ENCODE results near the gene RIC8B. TPM values are rescaled to one million over a fixed set of nuclear protein-coding genes. Genes with fewer than 3 reads are reported as not detected.
"Not testable (repeated sequence)": the region's sequence is repeated elsewhere in the genome, so short reads cannot be mapped to it uniquely, and the experiment has no call there.

RIC8B gene
- total RNA-seq, 2 donors from 2014 or later: 15.6 to 22.1 TPM

GRCh38 chr12:106915635-106916026 lies 141.1 kb downstream of the RIC8B start:
- intact Hi-C loops (cut with DNase I): loop anchor here (10.0 kb wide), 1 partner anchor 531 kb away; no protein-coding TSS in a partner anchor
- no peak overlapping the region for H3K27ac ChIP-seq
- 74 to 81% methylated on average over 5 of the region's 5 CpGs for WGBS, 2 donors
- no peaks in the 10 kb centered on the region for H3K9me3 ChIP-seq
- no peak for ATAC-seq
- TF ChIP-seq POLR2A (IDR thresholded peaks at IDR 0.05) (no peak), CTCF (IDR thresholded peaks at IDR 0.05) (no peak)
- H3K27me3 ChIP-seq: no peaks in the 10 kb centered on the region
- H3K4me1 ChIP-seq: no peaks in the 10 kb centered on the region
- H3K36me3 ChIP-seq (replicated peaks in 1 of 2; ENCODE audit: insufficient read depth in 1 of 2, low read depth in 2 of 2): no peaks in the 10 kb centered on the region
- no peak for DNase-seq
- H3K4me3 ChIP-seq: no peak overlapping the region

- WGBS, 2 donors: 46 to 47% methylated on average over 7 of the region's 7 CpGs
- DNase-seq (no peak), ATAC-seq (no peak)
- no peaks in the 10 kb centered on the region for H3K36me3 ChIP-seq (replicated peaks in 1 of 2; ENCODE audit: insufficient read depth in 1 of 2, low read depth in 2 of 2)
- H3K4me1 ChIP-seq: no peaks in the 10 kb centered on the region
- H3K9me3 ChIP-seq: no peaks in the 10 kb centered on the region
- H3K4me3 ChIP-seq: no peak overlapping the region
- no peak overlapping the region for H3K27ac ChIP-seq
- TF ChIP-seq POLR2A (IDR thresholded peaks at IDR 0.05): no peak
- no peak for TF ChIP-seq CTCF (IDR thresholded peaks at IDR 0.05)
- intact Hi-C loops (cut with DNase I): loop anchor here (10.0 kb wide), 1 partner anchor 533 kb away; no protein-coding TSS in a partner anchor
- H3K27me3 ChIP-seq: no peaks in the 10 kb centered on the region
These were observed 143.0 kb downstream of the RIC8B start for GRCh38 chr12:106917503-106917902.

GRCh38 chr12:106918746-106919145 lies 144.3 kb downstream of the RIC8B start:
- Histone ChIP-seq H3K4me1 (no peaks in the 10 kb centered on the region), H3K36me3 (replicated peaks in 1 of 2; ENCODE audit: insufficient read depth in 1 of 2, low read depth in 2 of 2) (no peaks in the 10 kb centered on the region), H3K27me3 (no peaks in the 10 kb centered on the region), H3K27ac (no peak overlapping the region), H3K9me3 (no peaks in the 10 kb centered on the region), H3K4me3 (no peak overlapping the region)
- DNase-seq (no peak), ATAC-seq (no peak)
- intact Hi-C loops (cut with DNase I): loop anchor here (10.0 kb wide), 1 partner anchor 534 kb away; no protein-coding TSS in a partner anchor
- TF ChIP-seq CTCF (IDR thresholded peaks at IDR 0.05): peak in 2 of 7 experiments; percentile 10 to 13
- no peak for TF ChIP-seq POLR2A (IDR thresholded peaks at IDR 0.05)
- WGBS, 2 donors: 41% methylated on average over 3 of the region's 3 CpGs

GRCh38 chr12:106919910-106920544 lies 145.5 kb downstream of the RIC8B start:
- no peaks in the 10 kb centered on the region for H3K4me1 ChIP-seq
- TF ChIP-seq POLR2A (IDR thresholded peaks at IDR 0.05) (no peak), CTCF (IDR thresholded peaks at IDR 0.05) (peak; percentile 65 to 84 (median 78))
- no peak overlapping the region for H3K4me3 ChIP-seq
- DNase-seq (peak in 3 of 4 donors; percentile 14 to 30 (median 19)), ATAC-seq (peak; percentile 53)
- no peak overlapping the region for H3K27ac ChIP-seq
- 40 to 41% methylated on average over 4 of the region's 4 CpGs for WGBS, 2 donors
- no peaks in the 10 kb centered on the region for H3K9me3 ChIP-seq
- H3K36me3 ChIP-seq (replicated peaks in 1 of 2; ENCODE audit: insufficient read depth in 1 of 2, low read depth in 2 of 2): no peaks in the 10 kb centered on the region
- intact Hi-C loops (cut with DNase I): loop anchor here (10.0 kb wide), 1 partner anchor 535 kb away; no protein-coding TSS in a partner anchor
- H3K27me3 ChIP-seq: no peaks in the 10 kb centered on the region

- H3K27ac ChIP-seq; H3K27me3 ChIP-seq; H3K4me1 ChIP-seq; H3K4me3 ChIP-seq; H3K36me3 ChIP-seq (replicated peaks in 1 of 2; ENCODE audit: insufficient read depth in 1 of 2, low read depth in 2 of 2); ATAC-seq; intact Hi-C loops (cut with DNase I); H3K9me3 ChIP-seq; DNase-seq: not testable (repeated sequence)
- WGBS, 2 donors: 63 to 75% methylated on average over 2 of the region's 2 CpGs
These were observed 147.5 kb downstream of the RIC8B start for GRCh38 chr12:106921976-106922375.

- H3K36me3 ChIP-seq (replicated peaks in 1 of 2; ENCODE audit: insufficient read depth in 1 of 2, low read depth in 2 of 2); H3K27me3 ChIP-seq; H3K4me3 ChIP-seq; ATAC-seq; DNase-seq; intact Hi-C loops (cut with DNase I); H3K4me1 ChIP-seq; H3K27ac ChIP-seq; H3K9me3 ChIP-seq: not testable (repeated sequence)
- WGBS, 2 donors: 90 to 97% methylated on average over 2 of the region's 2 CpGs
These were observed 149.1 kb downstream of the RIC8B start for GRCh38 chr12:106923594-106923993.
